Stimulated activated naive CD4-positive, alpha-beta T cell (primary cell): ENCODE measurements around the gene SLC22A31.
"Not testable (repeated sequence)": the region's sequence is repeated elsewhere in the genome, so short reads cannot be mapped to it uniquely, and the experiment has no call there.

Source experiments
- DNase-seq, 6 experiments: peaks; one replicate each; lab custom pipeline; 2025; lab: John Stamatoyannopoulos, UW

The SLC22A31 gene

GRCh38 chr16:89178453-89179147, 21.7 kb downstream of the SLC22A31 start:
- DNase-seq = no peak

- DNase-seq = no peak
Observed at GRCh38 chr16:89177501-89177900, 22.8 kb downstream of the SLC22A31 start.

- no peak for DNase-seq
Observed at GRCh38 chr16:89176717-89177116, 23.6 kb downstream of the SLC22A31 start.

- no peak for DNase-seq
Observed at GRCh38 chr16:89176147-89176690, 24.1 kb downstream of the SLC22A31 start.

GRCh38 chr16:89175280-89176146, 24.8 kb downstream of the SLC22A31 start:
- no peak for DNase-seq

- no peak for DNase-seq
Observed at GRCh38 chr16:89174877-89175276, 25.5 kb downstream of the SLC22A31 start.

- no peak for DNase-seq
Observed at GRCh38 chr16:89174055-89174827, 26.1 kb downstream of the SLC22A31 start.

- no peak for DNase-seq
Observed at GRCh38 chr16:89173174-89173921, 27.0 kb downstream of the SLC22A31 start.

- no peak for DNase-seq
Observed at GRCh38 chr16:89172528-89173173, 27.7 kb downstream of the SLC22A31 start.

- no peak for DNase-seq
Observed at GRCh38 chr16:89172171-89172527, 28.2 kb downstream of the SLC22A31 start.

GRCh38 chr16:89171216-89172170, 28.8 kb downstream of the SLC22A31 start, which contains the start of gene CDH15:
Gene CDH15, plus strand, starts transcription at chr16:89171748. Its CDS starts 84 bp downstream, at chr16:89171832.
- peak; percentile 89 to 97 (median 92) for DNase-seq

GRCh38 chr16:89170346-89171215, 29.8 kb downstream of the SLC22A31 start:
- peak in 2 of 6 experiments; percentile 20 to 25 for DNase-seq

- DNase-seq = no peak
Observed at GRCh38 chr16:89169778-89170177, 30.6 kb downstream of the SLC22A31 start.

- no peak for DNase-seq
Observed at GRCh38 chr16:89168381-89169189, 31.8 kb downstream of the SLC22A31 start.

GRCh38 chr16:89167425-89167941, 32.9 kb downstream of the SLC22A31 start:
- DNase-seq = peak; percentile 57 to 89 (median 80)

GRCh38 chr16:89166696-89167424, 33.5 kb downstream of the SLC22A31 start:
- DNase-seq = no peak

GRCh38 chr16:89165681-89165979, 34.7 kb downstream of the SLC22A31 start:
- not testable (repeated sequence) for DNase-seq
